COLO668 (cell line): ENCODE measurements around the gene LOX.

Experiments
- DNase-seq: peaks from one replicate; lab custom pipeline; 2025; ENCODE audit not compliant: unreplicated experiment; lab: John Stamatoyannopoulos, UW

LOX gene

GRCh38 chr5:122054266-122054665 is 23.8 kb downstream of the LOX start:
- no peak for DNase-seq

DNA sequence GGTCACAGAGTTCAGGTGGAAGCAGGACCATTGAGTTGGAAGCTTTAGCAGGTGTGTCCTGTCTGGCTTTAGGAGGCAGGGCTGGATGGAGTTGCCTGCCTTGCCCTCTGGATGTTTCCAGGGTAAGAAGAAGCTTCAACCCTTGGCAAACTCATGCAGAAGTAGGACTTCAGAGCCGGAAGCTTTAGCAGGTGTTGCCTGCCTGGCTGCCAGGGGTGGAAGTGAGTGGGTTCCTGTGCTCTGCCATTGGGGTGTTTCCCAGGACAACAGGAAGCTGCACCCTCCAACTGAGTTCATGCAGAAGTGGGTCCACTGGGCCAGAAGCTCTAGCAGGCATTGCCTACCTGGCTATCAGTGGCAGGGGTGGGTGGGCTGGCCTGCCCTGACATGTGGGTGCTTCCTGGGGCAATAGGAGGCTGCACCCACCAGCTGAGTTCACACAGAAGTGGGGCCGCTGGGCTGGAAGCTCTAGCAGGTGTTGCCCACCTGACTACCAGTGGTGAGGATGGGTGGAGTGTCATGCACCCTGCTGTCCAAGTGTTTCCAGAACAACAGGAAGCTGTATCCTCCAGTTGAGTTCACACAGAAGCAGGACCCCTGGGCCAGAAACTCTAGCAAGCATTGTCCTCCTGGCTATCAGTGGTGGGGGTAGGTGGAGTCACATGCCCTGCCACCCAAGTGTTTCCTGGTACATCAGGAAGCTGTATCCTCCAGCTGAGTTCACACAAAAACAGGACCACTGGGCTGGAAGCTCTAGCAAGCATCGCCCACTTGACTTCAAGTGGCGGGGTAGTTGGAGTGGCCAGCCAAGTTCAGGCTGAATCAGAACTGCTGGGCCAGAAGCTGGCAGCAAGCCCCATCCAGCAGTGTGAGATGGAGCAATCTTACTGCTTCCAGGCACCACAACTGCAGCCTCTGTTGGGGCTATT is 24.6 kb downstream of the LOX start:
- no peak for DNase-seq

DNA sequence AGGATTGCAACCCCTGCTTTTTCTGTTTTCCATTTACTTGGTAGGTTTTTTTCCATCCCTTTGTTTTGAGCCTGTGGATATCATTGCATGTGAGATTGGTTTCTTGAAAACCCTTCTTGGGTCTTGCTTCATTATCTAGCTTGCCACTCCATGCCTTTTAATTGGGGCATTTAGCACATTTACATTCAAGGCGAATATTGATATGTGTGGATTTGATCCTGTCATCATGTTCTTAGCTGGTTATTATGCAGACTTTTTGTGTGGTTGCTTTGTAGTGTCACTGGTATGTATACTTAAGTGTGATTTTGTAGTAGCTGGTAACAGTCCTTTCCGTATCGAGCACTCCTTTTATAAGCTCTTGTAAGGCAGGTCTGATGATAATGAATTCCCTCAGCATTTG is 26.5 kb downstream of the LOX start:
- DNase-seq, result no peak

GRCh38 chr5:122050959-122051358 is 27.1 kb downstream of the LOX start:
- no peak for DNase-seq

DNA sequence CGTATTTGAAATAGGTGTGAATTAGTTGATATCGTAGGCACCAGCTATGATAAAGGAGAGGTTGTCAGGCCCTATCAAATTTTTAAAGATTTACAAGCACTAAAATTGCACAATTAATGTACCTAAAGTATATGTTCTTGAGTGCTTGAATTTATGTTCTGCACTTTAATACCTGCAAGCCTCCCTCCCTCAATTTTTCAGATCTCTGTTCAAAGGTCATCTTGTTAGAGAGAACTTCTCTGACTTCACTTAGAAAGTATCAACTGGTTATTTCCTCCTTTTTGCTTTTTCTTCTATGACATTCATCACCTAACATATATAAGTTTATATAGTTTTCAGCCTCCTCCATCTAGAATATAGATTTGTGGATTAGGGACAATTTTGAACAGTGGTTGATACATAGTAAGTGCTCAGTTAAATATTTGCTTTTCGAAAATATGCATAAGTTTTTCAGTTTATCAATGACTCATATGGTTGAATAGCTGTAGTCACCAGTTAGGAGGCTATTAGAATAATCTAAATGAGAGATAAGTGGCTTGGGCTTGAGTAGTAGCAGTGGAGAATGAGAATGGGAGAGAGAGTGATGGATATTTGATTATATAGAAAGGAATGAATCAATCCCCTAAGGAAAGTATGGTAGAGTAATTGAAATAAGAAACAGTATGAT is 37.3 kb downstream of the LOX start:
- DNase-seq, result no peak

- no peak for DNase-seq
These were observed 41.7 kb downstream of the LOX start for GRCh38 chr5:122036326-122036725.

DNA sequence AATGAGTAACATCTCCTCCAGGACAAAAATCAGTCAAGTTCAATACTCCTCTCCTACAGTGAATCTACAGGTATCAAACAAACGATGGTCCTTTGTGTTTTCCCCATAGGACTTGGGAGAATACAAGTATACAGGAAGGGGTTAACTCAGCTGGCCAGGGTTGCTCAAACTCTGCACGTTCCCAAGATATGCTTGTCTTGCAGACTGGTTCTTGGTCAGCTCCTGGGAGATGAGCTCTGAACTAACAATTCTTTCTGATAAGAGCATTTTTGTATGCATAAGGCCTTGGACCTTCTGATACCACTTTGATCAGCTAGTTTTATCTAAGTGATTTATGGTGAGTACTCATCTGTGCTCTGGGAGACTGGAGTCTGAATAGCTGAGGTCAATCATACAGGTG is 42.1 kb downstream of the LOX start:
- DNase-seq, result no peak

- DNase-seq, result no peak
These were observed 46.2 kb downstream of the LOX start for GRCh38 chr5:122031836-122032235.

DNA sequence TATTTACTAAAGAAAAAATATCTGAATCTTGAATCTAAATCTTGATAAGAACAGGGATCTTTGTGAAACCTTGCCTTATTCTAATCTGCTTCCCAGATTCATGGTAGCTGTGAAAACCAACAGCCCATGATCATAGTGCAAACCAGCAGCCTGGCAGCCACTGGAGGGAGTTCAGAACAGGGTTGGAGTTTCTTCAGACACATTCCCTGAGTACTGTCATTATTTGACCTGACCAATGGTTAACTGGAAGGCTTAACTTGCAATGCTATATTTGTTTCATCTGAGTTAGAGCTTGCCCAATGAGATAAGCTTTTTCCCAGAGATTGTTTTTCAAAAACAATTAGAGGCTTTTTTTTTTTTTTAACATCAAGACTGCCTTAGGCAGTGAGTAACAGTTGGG is 47.8 kb downstream of the LOX start:
- DNase-seq, result no peak

DNA sequence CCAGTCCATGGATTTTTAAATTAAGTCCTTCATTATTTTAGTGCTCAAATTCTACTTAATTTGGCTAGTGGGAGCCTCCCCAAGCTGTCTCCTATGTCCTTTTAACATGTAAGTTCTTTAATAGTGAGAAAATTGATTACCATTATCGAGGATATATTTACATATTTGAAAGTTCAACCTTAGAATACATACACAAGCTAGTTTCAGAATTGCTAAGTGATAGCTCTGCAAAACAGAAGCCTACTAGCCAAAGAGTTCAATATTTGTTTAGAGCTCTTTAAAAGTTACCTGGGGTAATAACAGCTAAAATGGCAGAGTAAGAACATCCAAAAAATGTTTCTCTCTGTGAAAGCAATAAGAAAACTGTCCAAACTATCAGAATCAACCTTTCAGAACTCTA is 48.2 kb downstream of the LOX start:
- no peak for DNase-seq

GRCh38 chr5:122022966-122023365 is 55.1 kb downstream of the LOX start:
- DNase-seq, result no peak

- no peak for DNase-seq
These were observed 58.0 kb downstream of the LOX start for GRCh38 chr5:122019919-122020590.

GRCh38 chr5:122015471-122015870 is 62.6 kb downstream of the LOX start:
- no peak for DNase-seq

- DNase-seq, result no peak
These were observed 63.7 kb downstream of the LOX start for GRCh38 chr5:122014236-122014935.
